ENCODE results near the gene STMN1. TPM values are rescaled to one million over a fixed set of nuclear protein-coding genes. Genes with fewer than 3 reads are reported as not detected.
A peak's percentile ranks its signal among the peaks of the same experiment; 100 is the strongest.

Gene STMN1
- total RNA-seq, 1 donor from 2014 or later = 519 TPM

DNA sequence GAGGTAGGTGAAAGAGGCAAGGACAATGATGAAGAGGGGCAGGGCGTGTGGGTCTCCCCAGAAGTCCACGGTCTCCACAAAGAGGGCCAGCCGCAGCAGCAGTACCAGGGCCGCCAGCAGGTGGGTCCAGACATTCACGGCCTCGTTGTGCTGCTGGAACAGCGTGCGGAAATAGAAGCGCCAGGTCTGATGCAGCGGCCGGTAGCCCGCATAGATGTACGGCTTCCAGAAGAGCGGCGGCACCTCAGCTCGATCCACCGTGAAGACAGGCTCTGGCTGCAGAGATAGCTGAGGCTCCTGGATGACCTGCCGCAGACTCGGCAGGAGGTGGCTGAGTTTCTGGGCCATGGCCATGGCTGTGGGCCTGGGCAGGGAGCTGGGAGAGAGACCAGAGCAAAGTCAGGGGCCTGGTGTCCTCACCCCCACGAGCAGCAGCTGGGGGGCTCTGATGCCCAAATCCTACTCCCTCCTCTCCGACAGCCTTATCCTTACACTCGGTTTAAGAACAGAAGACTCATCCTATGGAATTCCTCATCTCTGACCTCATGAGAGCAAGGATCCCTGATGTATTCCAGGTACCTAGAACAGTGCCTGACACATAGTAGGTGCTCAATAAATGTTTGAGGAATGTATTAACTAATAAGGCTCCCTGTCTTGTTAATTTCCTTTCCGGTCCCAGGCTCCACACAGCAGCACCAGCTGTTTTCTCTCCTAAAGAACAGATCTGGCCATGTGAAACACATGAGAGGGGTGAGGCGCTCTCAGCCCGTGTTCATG lies 42.5 kb downstream of the STMN1 start:
- no peak overlapping the region for H2AFZ ChIP-seq (replicated peaks)
- H3F3A ChIP-seq (ENCODE audit: low read depth) = peaks cover 4% of the 10 kb centered on the region
- TF ChIP-seq EZH2phosphoT487 (IDR thresholded peaks at IDR 0.05) (no peak), EZH2 (IDR thresholded peaks at IDR 0.05) (no peak)
- TF ChIP-seq, protein P1, sequence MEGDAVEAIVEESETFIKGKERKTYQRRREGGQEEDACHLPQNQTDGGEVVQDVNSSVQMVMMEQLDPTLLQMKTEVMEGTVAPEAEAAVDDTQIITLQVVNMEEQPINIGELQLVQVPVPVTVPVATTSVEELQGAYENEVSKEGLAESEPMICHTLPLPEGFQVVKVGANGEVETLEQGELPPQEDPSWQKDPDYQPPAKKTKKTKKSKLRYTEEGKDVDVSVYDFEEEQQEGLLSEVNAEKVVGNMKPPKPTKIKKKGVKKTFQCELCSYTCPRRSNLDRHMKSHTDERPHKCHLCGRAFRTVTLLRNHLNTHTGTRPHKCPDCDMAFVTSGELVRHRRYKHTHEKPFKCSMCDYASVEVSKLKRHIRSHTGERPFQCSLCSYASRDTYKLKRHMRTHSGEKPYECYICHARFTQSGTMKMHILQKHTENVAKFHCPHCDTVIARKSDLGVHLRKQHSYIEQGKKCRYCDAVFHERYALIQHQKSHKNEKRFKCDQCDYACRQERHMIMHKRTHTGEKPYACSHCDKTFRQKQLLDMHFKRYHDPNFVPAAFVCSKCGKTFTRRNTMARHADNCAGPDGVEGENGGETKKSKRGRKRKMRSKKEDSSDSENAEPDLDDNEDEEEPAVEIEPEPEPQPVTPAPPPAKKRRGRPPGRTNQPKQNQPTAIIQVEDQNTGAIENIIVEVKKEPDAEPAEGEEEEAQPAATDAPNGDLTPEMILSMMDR (IDR thresholded peaks at IDR 0.05) = no peak
- no peak overlapping the region for H3K9ac ChIP-seq
- Mint-ChIP-seq H3K27me3 (ENCODE audit: insufficient read depth, low read depth) (peaks cover 11% of the 10 kb centered on the region), H3K9me3 (no peaks in the 10 kb centered on the region), H3K27ac (no peak overlapping the region), H3K4me1 (peaks cover 28% of the 10 kb centered on the region), H3K36me3 (peaks cover 9% of the 10 kb centered on the region), H3K4me3 (no peak overlapping the region)
- no peaks in the 10 kb centered on the region for H3K27me3 ChIP-seq
- H4K20me1 ChIP-seq (ENCODE audit: low read depth) = peaks cover 4% of the 10 kb centered on the region
- no peak overlapping the region for H3K4me3 ChIP-seq
- peaks cover 11% of the 10 kb centered on the region for H3K4me1 ChIP-seq
- no peak overlapping the region for H3K27ac ChIP-seq
- H3K79me2 ChIP-seq (ENCODE audit: low read depth) = peaks cover 4% of the 10 kb centered on the region
- H3K36me3 ChIP-seq = no peaks in the 10 kb centered on the region
- no peak overlapping the region for H3K4me2 ChIP-seq
- DNase-seq (ENCODE audit: low spot score) = no peak
- no peaks in the 10 kb centered on the region for H3K9me3 ChIP-seq (ENCODE audit: low read depth)

DNA sequence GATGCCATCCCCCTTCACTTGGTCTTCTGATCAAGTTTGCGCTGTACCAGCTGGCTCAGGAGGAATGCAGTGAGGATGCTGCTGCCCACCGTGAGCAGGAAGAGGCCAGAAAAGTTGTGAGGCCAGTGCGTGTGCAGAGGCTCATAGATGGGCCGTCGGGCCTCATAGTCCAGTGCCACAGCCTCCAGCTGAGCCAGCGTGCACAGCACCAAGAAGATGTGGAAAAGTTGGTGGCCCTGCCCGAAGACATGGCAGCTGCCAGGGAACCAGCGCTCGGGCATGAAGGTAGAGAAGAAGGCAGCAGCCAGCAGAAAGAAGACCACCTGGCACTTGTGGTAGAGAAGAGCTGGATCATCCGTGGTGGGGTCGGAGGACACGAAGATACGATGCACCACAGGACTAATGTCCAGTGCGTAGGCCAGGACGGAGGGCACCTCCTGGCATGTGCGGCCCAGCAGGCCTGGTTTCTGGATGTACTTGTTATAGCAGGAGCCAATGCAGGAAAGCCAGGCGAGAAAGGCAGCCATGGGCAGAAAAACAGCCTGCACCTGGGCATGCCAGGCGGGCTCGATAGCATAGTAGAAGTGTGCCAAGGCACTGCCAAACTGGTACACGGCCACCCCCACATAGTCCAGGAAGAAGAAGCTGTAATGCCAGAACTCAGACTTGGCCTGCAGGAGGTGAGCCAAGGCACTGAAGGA lies 43.3 kb downstream of the STMN1 start:
- H3K4me3 Mint-ChIP-seq = no peak overlapping the region
- H3K9me3 Mint-ChIP-seq = no peaks in the 10 kb centered on the region
- peaks cover 31% of the 10 kb centered on the region for H3K4me1 Mint-ChIP-seq

DNA sequence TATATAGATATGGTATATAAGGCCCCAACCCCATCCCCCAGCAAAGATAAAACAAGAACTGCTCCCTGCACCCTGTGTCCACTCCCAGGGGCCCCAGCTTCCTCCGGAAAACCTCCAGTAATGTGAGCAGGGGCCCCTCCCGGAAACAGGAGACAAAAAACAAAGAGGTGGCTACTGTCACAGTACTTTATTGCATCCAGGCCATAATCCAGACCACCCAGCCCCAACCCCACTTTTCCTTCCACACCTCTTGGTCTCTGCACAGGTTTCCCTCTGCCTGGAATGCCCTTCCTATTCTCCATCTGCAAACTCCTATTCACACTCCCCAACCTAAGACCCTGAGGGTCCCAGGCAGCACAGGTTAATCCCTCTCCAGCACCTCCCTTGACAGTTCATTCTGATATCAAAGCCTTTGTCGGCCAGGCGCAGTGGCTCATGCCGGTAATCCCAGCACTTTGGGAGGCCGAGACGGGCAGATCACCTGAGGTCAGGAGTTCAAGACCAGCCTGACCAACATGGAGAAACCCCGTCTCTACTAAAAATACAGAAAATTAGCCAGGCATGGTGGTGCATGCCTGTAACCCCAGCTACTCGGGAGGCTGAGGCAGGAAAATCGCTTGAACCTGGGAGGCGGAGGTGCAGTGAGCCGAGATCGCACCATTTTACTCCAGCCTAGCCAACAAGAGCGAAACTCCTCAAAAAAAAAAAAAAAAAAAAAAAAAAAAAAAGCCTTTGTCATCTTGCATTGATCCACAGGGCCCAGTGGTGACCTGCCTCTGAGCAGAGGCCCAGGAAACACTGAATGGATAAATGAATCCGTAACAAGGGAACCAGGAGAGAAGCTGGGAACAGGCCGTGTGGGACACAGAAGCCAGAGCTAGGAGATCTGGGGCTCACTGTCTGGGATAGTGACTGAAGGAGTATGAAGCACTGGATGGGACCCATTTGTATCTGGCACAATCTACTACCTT lies 44.6 kb downstream of the STMN1 start:
- H3K4me3 ChIP-seq = no peak overlapping the region
- peaks cover 4% of the 10 kb centered on the region for H4K20me1 ChIP-seq (ENCODE audit: low read depth)
- Mint-ChIP-seq H3K36me3 (peaks cover 9% of the 10 kb centered on the region), H3K9me3 (no peaks in the 10 kb centered on the region), H3K27ac (no peak overlapping the region), H3K4me3 (peak overlapping the region; percentile 74), H3K4me1 (peaks cover 23% of the 10 kb centered on the region), H3K27me3 (ENCODE audit: insufficient read depth, low read depth) (peaks cover 11% of the 10 kb centered on the region)
- H3K9me3 ChIP-seq (ENCODE audit: low read depth) = no peaks in the 10 kb centered on the region
- H3F3A ChIP-seq (ENCODE audit: low read depth) = peaks cover 3% of the 10 kb centered on the region
- peak; percentile 15 for DNase-seq (ENCODE audit: low spot score)
- H3K27ac ChIP-seq = no peak overlapping the region
- H3K4me1 ChIP-seq = peaks cover 12% of the 10 kb centered on the region
- no peaks in the 10 kb centered on the region for H3K36me3 ChIP-seq
- H3K79me2 ChIP-seq (ENCODE audit: low read depth) = peaks cover 25% of the 10 kb centered on the region
- no peaks in the 10 kb centered on the region for H3K27me3 ChIP-seq
- no peak overlapping the region for H3K9ac ChIP-seq
- no peak overlapping the region for H2AFZ ChIP-seq (replicated peaks)
- H3K4me2 ChIP-seq = no peak overlapping the region
- TF ChIP-seq, protein P1 (IDR thresholded peaks at IDR 0.05) = no peak

More for the DNA sequence above, 43.3 kb downstream of the STMN1 start:
- H4K20me1 ChIP-seq (ENCODE audit: low read depth) = peaks cover 4% of the 10 kb centered on the region
- no peaks in the 10 kb centered on the region for H3K27me3 ChIP-seq
- Mint-ChIP-seq H3K27ac (peak overlapping the region; percentile 21), H3K36me3 (peaks cover 9% of the 10 kb centered on the region), H3K27me3 (ENCODE audit: insufficient read depth, low read depth) (peaks cover 11% of the 10 kb centered on the region)
- H3K4me3 ChIP-seq = no peak overlapping the region
- no peak overlapping the region for H3K9ac ChIP-seq
- H2AFZ ChIP-seq (replicated peaks) = no peak overlapping the region
- no peak overlapping the region for H3K4me2 ChIP-seq
- peaks cover 4% of the 10 kb centered on the region for H3F3A ChIP-seq (ENCODE audit: low read depth)
- H3K36me3 ChIP-seq = no peaks in the 10 kb centered on the region
- no peaks in the 10 kb centered on the region for H3K9me3 ChIP-seq (ENCODE audit: low read depth)
- no peak for DNase-seq (ENCODE audit: low spot score)
- H3K27ac ChIP-seq = no peak overlapping the region
- no peak for TF ChIP-seq EZH2phosphoT487 (IDR thresholded peaks at IDR 0.05)
- TF ChIP-seq, protein P1 (IDR thresholded peaks at IDR 0.05) = no peak
- no peak for TF ChIP-seq EZH2 (IDR thresholded peaks at IDR 0.05)
- H3K4me1 ChIP-seq = peaks cover 19% of the 10 kb centered on the region
- H3K79me2 ChIP-seq (ENCODE audit: low read depth) = peaks cover 11% of the 10 kb centered on the region

Measured in neural progenitor cell (in vitro differentiated cells).